NCI-H2081 treated with DMSO at 0.1 percent for 48 hours (cell line): ENCODE data around the gene BNC2.
"Not testable (repeated sequence)": the region's sequence is repeated elsewhere in the genome, so short reads cannot be mapped to it uniquely, and the experiment has no call there.

ENCODE experiments used
- DNase-seq: peaks from one replicate; lab custom pipeline; 2025; lab: John Stamatoyannopoulos, UW

Gene BNC2

GRCh38 chr9:16539626-16540025, 330.8 kb downstream of the BNC2 start:
- DNase-seq = not testable (repeated sequence)

- no peak for DNase-seq
These were observed 334.9 kb downstream of the BNC2 start for GRCh38 chr9:16535555-16535954.

- no peak for DNase-seq
These were observed 337.6 kb downstream of the BNC2 start for GRCh38 chr9:16532681-16533450.

- DNase-seq = no peak
These were observed 338.2 kb downstream of the BNC2 start for GRCh38 chr9:16532272-16532671.

GRCh38 chr9:16530669-16531642, 339.5 kb downstream of the BNC2 start:
- DNase-seq = no peak

- no peak for DNase-seq
These were observed 342.9 kb downstream of the BNC2 start for GRCh38 chr9:16527573-16527972.

- DNase-seq = no peak
These were observed 344.1 kb downstream of the BNC2 start for GRCh38 chr9:16526380-16526779.

- DNase-seq = no peak
These were observed 345.6 kb downstream of the BNC2 start for GRCh38 chr9:16524823-16525222.

GRCh38 chr9:16524078-16524477, 346.4 kb downstream of the BNC2 start:
- DNase-seq = no peak

- DNase-seq = no peak
These were observed 348.5 kb downstream of the BNC2 start for GRCh38 chr9:16521868-16522411.

GRCh38 chr9:16519001-16519400, 351.5 kb downstream of the BNC2 start:
- no peak for DNase-seq

- DNase-seq = no peak
These were observed 353.6 kb downstream of the BNC2 start for GRCh38 chr9:16516891-16517290.

- DNase-seq = no peak
These were observed 354.6 kb downstream of the BNC2 start for GRCh38 chr9:16515879-16516301.

GRCh38 chr9:16515207-16515606, 355.3 kb downstream of the BNC2 start:
- DNase-seq = no peak

- DNase-seq = no peak
These were observed 356.3 kb downstream of the BNC2 start for GRCh38 chr9:16514131-16514530.

- DNase-seq = no peak
These were observed 358.2 kb downstream of the BNC2 start for GRCh38 chr9:16512281-16512680.

GRCh38 chr9:16510482-16510881, 360.0 kb downstream of the BNC2 start:
- no peak for DNase-seq

GRCh38 chr9:16509997-16510396, 360.5 kb downstream of the BNC2 start:
- DNase-seq = no peak

GRCh38 chr9:16505199-16505598, 365.3 kb downstream of the BNC2 start:
- DNase-seq = no peak

GRCh38 chr9:16501726-16502125, 368.7 kb downstream of the BNC2 start:
- DNase-seq = no peak

- DNase-seq = no peak
These were observed 369.3 kb downstream of the BNC2 start for GRCh38 chr9:16501141-16501540.

- DNase-seq = no peak
These were observed 370.1 kb downstream of the BNC2 start for GRCh38 chr9:16500386-16500785.

GRCh38 chr9:16499892-16500291, 370.6 kb downstream of the BNC2 start:
- no peak for DNase-seq
